Panc1 (cell line): Measurements from ENCODE around the gene ADA. TPM values are rescaled to one million over a fixed set of nuclear protein-coding genes. Genes with fewer than 3 reads are reported as not detected.

Source experiments
- ATAC-seq: fragments of 200-7000 bp; cut with Tn5 transposase; 2 replicates; pipeline ENCODE4 v1.9.1; 2020; ENCODE audit warnings: mild to moderate bottlenecking, moderate library complexity
- BruUV-seq: library from RNA; stranded (reverse); fragments of 400-500 nt; replicated peaks from 2 replicates; lab custom pipeline; 2021; lab: Mats Ljungman, UMichigan
- CTCF ChIA-PET: fragments of 300-600 bp; sonication (Branson Sonifier 250); formaldehyde crosslinking; loops from one replicate; lab custom pipeline; 2022; ENCODE audit warnings: antibody characterized with exemption; lab: Charles Lee
- POLR2A ChIA-PET: fragments of 300-600 bp; sonication (Branson Sonifier 250); formaldehyde crosslinking; loops from one replicate; lab custom pipeline; 2022; ENCODE audit warnings: antibody characterized with exemption; lab: Charles Lee
- DNase-seq: peaks from one replicate; pipeline ENCODE4 v3.0.0-alpha.2; 2010; ENCODE audit warnings: low read depth, low spot score
- H3K27ac ChIP-seq: 2 replicates; pipeline ENCODE4 v1.5.1; 2011; ENCODE audit warnings: mild to moderate bottlenecking, low read length, inconsistent platforms
- H3K27me3 ChIP-seq: fragments of 200-500 bp; sonication (Bioruptor generic); 2 replicates; pipeline ENCODE4 v1.6.0; 2014; ENCODE audit warnings: low read length, inconsistent platforms; ENCODE audit not compliant: control insufficient read depth, insufficient read depth
- H3K36me3 ChIP-seq: fragments of 200-500 bp; sonication (Bioruptor generic); 2 replicates; pipeline ENCODE4 v1.5.1; 2014; ENCODE audit warnings: inconsistent platforms, mild to moderate bottlenecking, low read length, moderate library complexity; ENCODE audit not compliant: control insufficient read depth, insufficient read depth
- H3K4me1 ChIP-seq: 2 replicates; pipeline ENCODE4 v1.5.1; 2011; ENCODE audit warnings: inconsistent platforms, mild to moderate bottlenecking, low read length, moderate library complexity; ENCODE audit not compliant: control insufficient read depth, insufficient read depth
- H3K4me3 ChIP-seq, 2 experiments: 2 replicates each; pipeline ENCODE4 v1.5.1; 2011 to 2012; ENCODE audit warnings: low read depth in 2 of 2, low read length in 2 of 2, mild to moderate bottlenecking in 2 of 2, inconsistent platforms in 1 of 2, moderate library complexity in 1 of 2
- H3K9me3 ChIP-seq: fragments of 200-500 bp; sonication (Bioruptor generic); 2 replicates; pipeline ENCODE4 v1.5.1; 2014; ENCODE audit warnings: low read depth, mild to moderate bottlenecking, inconsistent platforms, low read length, moderate library complexity; ENCODE audit not compliant: control insufficient read depth, insufficient read depth
- CTCF ChIP-seq: fragments of 450-650 bp; IDR thresholded peaks from 2 replicates; pipeline ENCODE4 v1.5.1; 2017; ENCODE audit warnings: mild to moderate bottlenecking
- POLR2AphosphoS5 ChIP-seq: IDR thresholded peaks from 2 replicates; pipeline ENCODE4 v1.6.1; 2012; ENCODE audit warnings: mild to moderate bottlenecking, low read depth, low read length, moderate library complexity
- SIN3A ChIP-seq: IDR thresholded peaks from 2 replicates; pipeline ENCODE4 v1.6.1; 2012; ENCODE audit warnings: low read depth, mild to moderate bottlenecking, low read length, moderate library complexity, borderline replicate concordance; ENCODE audit not compliant: insufficient read depth
- TCF7L2 ChIP-seq: IDR thresholded peaks from 2 replicates; pipeline ENCODE4 v1.6.1; 2011; ENCODE audit warnings: mild to moderate bottlenecking, low read depth, low read length, inconsistent platforms
- in situ Hi-C: cut with HindIII; loops from 2 replicates; pipeline ENCODE4 v1.10.0; 2016; ENCODE audit warnings: low sequenced_read_pairs, low pct_unique_long_range_greater_than_20kb
- intact Hi-C: fragments of 100-400 bp; cut with micrococcal nuclease; formaldehyde crosslinking; loops from one replicate; pipeline ENCODE4 v1.10.0; 2022; ENCODE audit not compliant: unreplicated experiment
- total RNA-seq: library from RNA; stranded (reverse); gene quantifications from one replicate; pipeline ENCODE4 v1.2.1, GENCODE V29; 2021; ENCODE audit not compliant: unreplicated experiment
- TF ChIP-seq, protein P1 (sequence below), 2 experiments: IDR thresholded peaks; 2 replicates each; pipeline ENCODE4 v1.6.1; 2011 to 2012; ENCODE audit warnings: low read depth in 2 of 2, control low read depth in 1 of 2, low read length in 1 of 2, mild to moderate bottlenecking in 1 of 2, moderate library complexity in 1 of 2; ENCODE audit not compliant: insufficient read depth in 1 of 2

Gene ADA
- total RNA-seq, 1 experiment from 2014 or later: 53.8 TPM

GRCh38 chr20:44618318-44618731, 33.2 kb downstream of the ADA start:
- Histone ChIP-seq H3K27me3 (no peaks in the 10 kb centered on the region), H3K9me3 (no peaks in the 10 kb centered on the region), H3K27ac (no peak overlapping the region), H3K4me3 (no peak overlapping the region), H3K4me1 (no peaks in the 10 kb centered on the region), H3K36me3 (peaks cover 4% of the 10 kb centered on the region)
- ChIA-PET POLR2A (interaction anchor here (0.6 kb wide), 1 partner anchor 94 kb away, joined by 4 read pairs; no protein-coding TSS in a partner anchor), CTCF (no interaction called here)
- intact Hi-C loops: no loop called here
- BruUV-seq: TSS peak; percentile 57
- DNase-seq: no peak
- in situ Hi-C loops: no loop called here
- TF ChIP-seq CTCF (no peak), TCF7L2 (no peak), SIN3A (no peak), POLR2AphosphoS5 (no peak)
- TF ChIP-seq, protein P1, sequence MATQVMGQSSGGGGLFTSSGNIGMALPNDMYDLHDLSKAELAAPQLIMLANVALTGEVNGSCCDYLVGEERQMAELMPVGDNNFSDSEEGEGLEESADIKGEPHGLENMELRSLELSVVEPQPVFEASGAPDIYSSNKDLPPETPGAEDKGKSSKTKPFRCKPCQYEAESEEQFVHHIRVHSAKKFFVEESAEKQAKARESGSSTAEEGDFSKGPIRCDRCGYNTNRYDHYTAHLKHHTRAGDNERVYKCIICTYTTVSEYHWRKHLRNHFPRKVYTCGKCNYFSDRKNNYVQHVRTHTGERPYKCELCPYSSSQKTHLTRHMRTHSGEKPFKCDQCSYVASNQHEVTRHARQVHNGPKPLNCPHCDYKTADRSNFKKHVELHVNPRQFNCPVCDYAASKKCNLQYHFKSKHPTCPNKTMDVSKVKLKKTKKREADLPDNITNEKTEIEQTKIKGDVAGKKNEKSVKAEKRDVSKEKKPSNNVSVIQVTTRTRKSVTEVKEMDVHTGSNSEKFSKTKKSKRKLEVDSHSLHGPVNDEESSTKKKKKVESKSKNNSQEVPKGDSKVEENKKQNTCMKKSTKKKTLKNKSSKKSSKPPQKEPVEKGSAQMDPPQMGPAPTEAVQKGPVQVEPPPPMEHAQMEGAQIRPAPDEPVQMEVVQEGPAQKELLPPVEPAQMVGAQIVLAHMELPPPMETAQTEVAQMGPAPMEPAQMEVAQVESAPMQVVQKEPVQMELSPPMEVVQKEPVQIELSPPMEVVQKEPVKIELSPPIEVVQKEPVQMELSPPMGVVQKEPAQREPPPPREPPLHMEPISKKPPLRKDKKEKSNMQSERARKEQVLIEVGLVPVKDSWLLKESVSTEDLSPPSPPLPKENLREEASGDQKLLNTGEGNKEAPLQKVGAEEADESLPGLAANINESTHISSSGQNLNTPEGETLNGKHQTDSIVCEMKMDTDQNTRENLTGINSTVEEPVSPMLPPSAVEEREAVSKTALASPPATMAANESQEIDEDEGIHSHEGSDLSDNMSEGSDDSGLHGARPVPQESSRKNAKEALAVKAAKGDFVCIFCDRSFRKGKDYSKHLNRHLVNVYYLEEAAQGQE (IDR thresholded peaks at IDR 0.05; ENCODE audit: insufficient read depth in 1 of 2, low read depth in 2 of 2, low read length in 1 of 2): no peak
- ATAC-seq: no peak

GRCh38 chr20:44616604-44616964, 34.9 kb downstream of the ADA start:
- no peaks in the 10 kb centered on the region for H3K4me1 ChIP-seq
- in situ Hi-C loops (no loop called here), intact Hi-C loops (no loop called here)
- H3K36me3 ChIP-seq: no peaks in the 10 kb centered on the region; the same call in none of the 2 replicates
- CTCF ChIA-PET: no interaction called here
- H3K27ac ChIP-seq: no peak overlapping the region
- no peaks in the 10 kb centered on the region for H3K27me3 ChIP-seq
- no peak for DNase-seq
- H3K9me3 ChIP-seq: no peaks in the 10 kb centered on the region
- H3K4me3 ChIP-seq: no peak overlapping the region
- BruUV-seq: no TSS peak
- TF ChIP-seq TCF7L2 (no peak), CTCF (no peak), SIN3A (no peak), POLR2AphosphoS5 (no peak)
- TF ChIP-seq, protein P1 (IDR thresholded peaks at IDR 0.05; ENCODE audit: insufficient read depth in 1 of 2, low read depth in 2 of 2, low read length in 1 of 2): no peak
- ATAC-seq: no peak
- POLR2A ChIA-PET: interaction anchor here (0.7 kb wide), 1 partner anchor 108 kb away, joined by 4 read pairs; no protein-coding TSS in a partner anchor
